HepG2 (cell line): ENCODE data around the gene NKX1-1. TPM values are rescaled to one million over a fixed set of nuclear protein-coding genes. Genes with fewer than 3 reads are reported as not detected.

Experiments used
- GLI4 ChIP-seq: sonication (generic); formaldehyde crosslinking; IDR thresholded peaks from 2 replicates; pipeline ENCODE4 v1.5.1; 2020; ENCODE audit warnings: missing genetic modification reagents, mild to moderate bottlenecking, moderate library complexity, borderline replicate concordance
- HMG20A ChIP-seq: IDR thresholded peaks from 2 replicates; pipeline ENCODE4 v1.6.1; 2016; ENCODE audit warnings: borderline replicate concordance
- JUNB ChIP-seq: sonication (generic); formaldehyde crosslinking; IDR thresholded peaks from 2 replicates; pipeline ENCODE4 v1.8.0; 2022; ENCODE audit warnings: missing genetic modification reagents, mild to moderate bottlenecking, borderline replicate concordance
- MBD4 ChIP-seq: IDR thresholded peaks from 2 replicates; pipeline ENCODE4 v1.6.1; 2012; ENCODE audit warnings: low read length, inconsistent platforms, borderline replicate concordance
- NFAT5 ChIP-seq: sonication (generic); formaldehyde crosslinking; IDR thresholded peaks from 2 replicates; pipeline ENCODE4 v1.4.0; 2020; ENCODE audit warnings: missing genetic modification reagents
- PLRG1 ChIP-seq: fragments of 450-650 bp; conservative IDR thresholded peaks from 2 replicates; pipeline ENCODE4 v1.6.1; 2016
- POLR2A ChIP-seq, 2 experiments: IDR thresholded peaks; 2 replicates each; pipeline ENCODE4 v1.6.1; 2011; ENCODE audit warnings: low read depth in 2 of 2, low read length in 2 of 2, mild to moderate bottlenecking in 1 of 2, moderate library complexity in 1 of 2; ENCODE audit not compliant: insufficient read depth in 1 of 2
- RARG ChIP-seq: sonication (generic); formaldehyde crosslinking; IDR thresholded peaks from 2 replicates; pipeline ENCODE4 v1.4.0; 2020; ENCODE audit warnings: low read depth, mild to moderate bottlenecking, missing genetic modification reagents
- SRF ChIP-seq: IDR thresholded peaks from 2 replicates; pipeline ENCODE4 v1.6.1; 2011; ENCODE audit warnings: mild to moderate bottlenecking, low read depth, low read length, moderate library complexity
- TCF7 ChIP-seq: sonication (generic); IDR thresholded peaks from 2 replicates; pipeline ENCODE4 v1.6.1; 2016; ENCODE audit warnings: antibody characterized with exemption, low read depth
- ZBTB3 ChIP-seq: sonication (generic); formaldehyde crosslinking; IDR thresholded peaks from 2 replicates; pipeline ENCODE4 v1.4.0; 2020; ENCODE audit warnings: low read depth, mild to moderate bottlenecking, moderate library complexity, missing genetic modification reagents, borderline replicate concordance
- ZC3H4 ChIP-seq: sonication (generic); formaldehyde crosslinking; IDR thresholded peaks from 2 replicates; pipeline ENCODE4 v1.4.0; 2020; ENCODE audit warnings: missing genetic modification reagents, borderline replicate concordance
- ZMAT3 ChIP-seq: sonication (generic); formaldehyde crosslinking; conservative IDR thresholded peaks from 2 replicates; pipeline ENCODE4 v1.7.0; 2021; ENCODE audit warnings: missing genetic modification reagents
- ZNF317 ChIP-seq: sonication (generic); formaldehyde crosslinking; IDR thresholded peaks from 2 replicates; pipeline ENCODE4 v1.5.0; 2020; ENCODE audit warnings: mild to moderate bottlenecking, missing genetic modification reagents
- ZNF44 ChIP-seq: sonication (generic); formaldehyde crosslinking; IDR thresholded peaks from 2 replicates; pipeline ENCODE4 v1.5.1; 2020; ENCODE audit warnings: mild to moderate bottlenecking, missing genetic modification reagents
- ZNF597 ChIP-seq: sonication (generic); formaldehyde crosslinking; IDR thresholded peaks from 2 replicates; pipeline ENCODE4 v1.5.0; 2020; ENCODE audit warnings: missing genetic modification reagents
- ZNF775 ChIP-seq: sonication (generic); formaldehyde crosslinking; IDR thresholded peaks from 2 replicates; pipeline ENCODE4 v1.4.0; 2020; ENCODE audit warnings: missing genetic modification reagents, mild to moderate bottlenecking, moderate library complexity, borderline replicate concordance
- ZSCAN21 ChIP-seq: sonication (generic); formaldehyde crosslinking; IDR thresholded peaks from 2 replicates; pipeline ENCODE4 v1.8.0; 2022; ENCODE audit warnings: mild to moderate bottlenecking, missing genetic modification reagents, moderate library complexity, borderline replicate concordance
- ZUFSP ChIP-seq: sonication (generic); formaldehyde crosslinking; IDR thresholded peaks from 2 replicates; pipeline ENCODE4 v1.9.0; 2021; ENCODE audit warnings: missing genetic modification reagents, mild to moderate bottlenecking, borderline replicate concordance
- polyA plus RNA-seq, 8 experiments: library from polyadenylated mRNA; depleted of rRNA in 3 of 8; stranded (reverse) in 7 of 8; unstranded in 1 of 8; fragments of >200 nt; fragmentation: Illumina TruSeq in 4 of 8; extraction: Trizol in 4 of 8; gene quantifications; 2 replicates each; pipeline versions ENCODE4 v1.2.1 to v1.2.3, GENCODE V29; 2011 to 2016; ENCODE audit warnings: low read depth in 4 of 8, missing spikeins in 1 of 8, mixed read lengths in 1 of 8; ENCODE audit not compliant: insufficient read depth in 1 of 8
- total RNA-seq, 5 experiments: library from RNA; depleted of rRNA; stranded (reverse); fragments of >200 nt; fragmentation: Illumina TruSeq; extraction: Trizol; gene quantifications; 2 replicates each; pipeline ENCODE4 v1.2.3, GENCODE V29; 2016; ENCODE audit warnings: low read depth in 1 of 5

Gene NKX1-1
- total and polyA plus RNA-seq, 2 of the 13 experiments (the other 11 are each of a cell fraction or from before 2014, with no cell fraction given), result not detected

GRCh38 chr4:1410491-1411325 is 4.5 kb upstream of the NKX1-1 start (continued):
- TF ChIP-seq SRF (no peak), ZBTB3 (CRISPR knock-in tag) (peak; percentile 99), TCF7 (no peak), HMG20A (CRISPR knock-in tag) (peak; percentile 96), ZSCAN21 (CRISPR knock-in tag) (peak; percentile 100), RARG (CRISPR knock-in tag) (peak; percentile 100), ZUFSP (CRISPR knock-in tag) (peak; percentile 97; the same call in 1 of the 2 replicates), POLR2A (IDR thresholded peaks at IDR 0.05; ENCODE audit: insufficient read depth in 1 of 2, low read depth in 2 of 2, low read length in 2 of 2) (no peak), ZNF317 (peak; percentile 97), GLI4 (CRISPR knock-in tag) (peak; percentile 100), ZNF44 (peak; percentile 100), PLRG1 (no peak), MBD4 (no peak), NFAT5 (CRISPR knock-in tag) (peak; percentile 100), ZMAT3 (CRISPR knock-in tag) (peak; percentile 100), ZNF775 (CRISPR knock-in tag) (peak; percentile 99), ZNF597 (CRISPR knock-in tag) (no peak), ZC3H4 (peak; percentile 99), JUNB (peak; percentile 99)
